Measurements from ENCODE around the gene NINL.

The NINL gene

GRCh38 chr20:25624500-25624939 lies 39.2 kb upstream of the NINL start:
- Histone ChIP-seq H3K4ac (ENCODE audit: low read depth, low read length) (peak overlapping the region; percentile 96), H3K23ac (ENCODE audit: low read length) (peak overlapping the region; percentile 20), H3K27ac (ENCODE audit: low read depth, low read length) (peak overlapping the region; percentile 95), H3K9ac (ENCODE audit: low read length) (peak overlapping the region; percentile 94), H2AK5ac (ENCODE audit: low read length) (peak overlapping the region; percentile 87), H3K27me3 (ENCODE audit: insufficient read depth, low read length, poor library complexity) (no peaks in the 10 kb centered on the region), H2BK5ac (ENCODE audit: low read length) (peak overlapping the region; percentile 64), H3K4me1 (ENCODE audit: control insufficient read depth, low read depth, low read length) (peaks cover 12% of the 10 kb centered on the region), H3K4me3 (ENCODE audit: low read length) (peak overlapping the region; percentile 68), H3K56ac (ENCODE audit: low read length) (peak overlapping the region; percentile 96), H4K5ac (ENCODE audit: low read length) (peak overlapping the region; percentile 59), H3K79me2 (ENCODE audit: control insufficient read depth, insufficient read depth, low read length) (peaks cover 6% of the 10 kb centered on the region), H3K18ac (ENCODE audit: low read length) (peak overlapping the region; percentile 89), H2BK120ac (ENCODE audit: low read depth, low read length) (no peak overlapping the region), H3K79me1 (ENCODE audit: low read length) (peaks cover 12% of the 10 kb centered on the region), H3K4me2 (ENCODE audit: low read length) (peak overlapping the region; percentile 61), H4K8ac (ENCODE audit: low read depth, low read length) (no peak overlapping the region), H2BK15ac (replicated peaks; ENCODE audit: low read depth) (no peak overlapping the region), H3K36me3 (ENCODE audit: control insufficient read depth, insufficient read depth, low read length) (no peaks in the 10 kb centered on the region)
- no CpG with 5 or more reads among the region's 17 CpGs for WGBS (ENCODE audit: extremely low coverage, insufficient coverage, low lambda C conversion rate)
- no peak for DNase-seq

DNA sequence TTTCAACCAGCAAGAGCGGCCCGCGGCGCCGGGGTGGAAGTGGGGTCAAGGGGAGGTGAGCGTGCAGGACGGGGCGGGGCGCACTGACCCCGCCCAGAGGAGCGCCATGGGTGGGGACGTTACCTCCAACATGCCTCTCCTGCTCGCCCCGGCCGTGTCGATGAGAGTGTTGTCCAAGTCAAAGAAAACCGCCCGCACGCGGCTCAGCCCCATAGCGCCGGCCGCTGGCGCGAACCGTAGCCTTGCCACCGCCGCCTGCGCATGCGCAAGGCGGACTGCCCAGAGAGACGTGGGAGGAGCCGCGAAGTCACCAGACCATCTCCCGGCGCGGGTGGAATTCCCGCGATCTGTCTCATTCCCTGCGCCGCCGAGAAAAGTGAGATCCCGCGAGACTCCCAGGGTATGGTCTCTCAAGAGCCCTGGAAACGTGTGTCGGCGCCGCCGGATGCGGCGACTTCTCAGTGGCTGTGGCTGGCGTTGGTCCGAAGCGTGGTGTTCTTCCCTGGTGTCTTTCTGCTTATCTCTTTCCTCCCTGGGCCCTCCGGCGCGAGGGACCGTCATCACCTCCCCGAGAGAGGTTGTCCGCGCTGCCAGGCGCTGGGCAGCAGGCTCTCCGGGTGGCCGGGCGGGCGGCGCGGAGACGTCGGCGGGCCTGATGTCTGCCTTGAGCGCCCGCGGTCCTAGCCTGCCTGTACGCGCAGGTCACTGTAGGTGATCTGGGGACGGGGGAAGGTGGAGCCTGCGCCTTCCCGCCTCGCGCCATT lies 38.6 kb upstream of the NINL start, which contains the start of gene NANP:
Gene NANP (minus strand): TSS at position 279 of the 764 bp plus-strand sequence. CDS start 66 bp downstream, at position 213.
- Histone ChIP-seq H3K4me3 (ENCODE audit: low read length) (peak within 1 kb of the TSS; percentile 68), H3K27me3 (ENCODE audit: insufficient read depth, low read length, poor library complexity) (no peaks in the 10 kb centered on the region), H3K4me2 (ENCODE audit: low read length) (peak within 1 kb of the TSS; percentile 61), H3K23ac (ENCODE audit: low read length) (peak within 1 kb of the TSS; percentile 20), H3K79me2 (ENCODE audit: control insufficient read depth, insufficient read depth, low read length) (peaks cover 6% of the 10 kb centered on the region), H2BK120ac (ENCODE audit: low read depth, low read length) (no peak within 1 kb of the TSS), H2BK15ac (replicated peaks; ENCODE audit: low read depth) (no peak within 1 kb of the TSS), H3K27ac (ENCODE audit: low read depth, low read length) (peak within 1 kb of the TSS; percentile 95), H4K5ac (ENCODE audit: low read length) (peak within 1 kb of the TSS; percentile 59), H4K8ac (ENCODE audit: low read depth, low read length) (no peak within 1 kb of the TSS), H2BK5ac (ENCODE audit: low read length) (peak within 1 kb of the TSS; percentile 64), H3K9ac (ENCODE audit: low read length) (peak within 1 kb of the TSS; percentile 94), H3K56ac (ENCODE audit: low read length) (peak within 1 kb of the TSS; percentile 96), H3K79me1 (ENCODE audit: low read length) (peaks cover 12% of the 10 kb centered on the region), H3K4ac (ENCODE audit: low read depth, low read length) (peak within 1 kb of the TSS; percentile 96), H2AK5ac (ENCODE audit: low read length) (peak within 1 kb of the TSS; percentile 87), H3K36me3 (ENCODE audit: control insufficient read depth, insufficient read depth, low read length) (no peaks in the 10 kb centered on the region), H3K4me1 (ENCODE audit: control insufficient read depth, low read depth, low read length) (peaks cover 12% of the 10 kb centered on the region), H3K18ac (ENCODE audit: low read length) (peak within 1 kb of the TSS; percentile 89)
- peak; percentile 99 for DNase-seq
- no CpG with 5 or more reads among the region's 81 CpGs for WGBS (ENCODE audit: extremely low coverage, insufficient coverage, low lambda C conversion rate)

- Histone ChIP-seq H2BK15ac (replicated peaks; ENCODE audit: low read depth) (no peak overlapping the region), H2AK5ac (ENCODE audit: low read length) (no peak overlapping the region), H3K56ac (ENCODE audit: low read length) (peak overlapping the region; percentile 91), H3K4me1 (ENCODE audit: control insufficient read depth, low read depth, low read length) (peaks cover 12% of the 10 kb centered on the region), H3K79me2 (ENCODE audit: control insufficient read depth, insufficient read depth, low read length) (peaks cover 11% of the 10 kb centered on the region), H3K18ac (ENCODE audit: low read length) (peak overlapping the region; percentile 57), H2BK5ac (ENCODE audit: low read length) (no peak overlapping the region), H4K8ac (ENCODE audit: low read depth, low read length) (no peak overlapping the region), H3K4me2 (ENCODE audit: low read length) (peak overlapping the region; percentile 34), H3K79me1 (ENCODE audit: low read length) (peaks cover 18% of the 10 kb centered on the region), H3K4ac (ENCODE audit: low read depth, low read length) (peak overlapping the region; percentile 81), H4K5ac (ENCODE audit: low read length) (no peak overlapping the region), H3K36me3 (ENCODE audit: control insufficient read depth, insufficient read depth, low read length) (no peaks in the 10 kb centered on the region), H3K27me3 (ENCODE audit: insufficient read depth, low read length, poor library complexity) (no peaks in the 10 kb centered on the region), H3K9ac (ENCODE audit: low read length) (peak overlapping the region; percentile 72), H2BK120ac (ENCODE audit: low read depth, low read length) (no peak overlapping the region), H3K23ac (ENCODE audit: low read length) (peak overlapping the region; percentile 7), H3K4me3 (ENCODE audit: low read length) (peak overlapping the region; percentile 18), H3K27ac (ENCODE audit: low read depth, low read length) (peak overlapping the region; percentile 95)
- no CpG with 5 or more reads among the region's 45 CpGs for WGBS (ENCODE audit: extremely low coverage, insufficient coverage, low lambda C conversion rate)
- DNase-seq, result peak; percentile 29
Observed at GRCh38 chr20:25623225-25623735, 37.9 kb upstream of the NINL start.

DNA sequence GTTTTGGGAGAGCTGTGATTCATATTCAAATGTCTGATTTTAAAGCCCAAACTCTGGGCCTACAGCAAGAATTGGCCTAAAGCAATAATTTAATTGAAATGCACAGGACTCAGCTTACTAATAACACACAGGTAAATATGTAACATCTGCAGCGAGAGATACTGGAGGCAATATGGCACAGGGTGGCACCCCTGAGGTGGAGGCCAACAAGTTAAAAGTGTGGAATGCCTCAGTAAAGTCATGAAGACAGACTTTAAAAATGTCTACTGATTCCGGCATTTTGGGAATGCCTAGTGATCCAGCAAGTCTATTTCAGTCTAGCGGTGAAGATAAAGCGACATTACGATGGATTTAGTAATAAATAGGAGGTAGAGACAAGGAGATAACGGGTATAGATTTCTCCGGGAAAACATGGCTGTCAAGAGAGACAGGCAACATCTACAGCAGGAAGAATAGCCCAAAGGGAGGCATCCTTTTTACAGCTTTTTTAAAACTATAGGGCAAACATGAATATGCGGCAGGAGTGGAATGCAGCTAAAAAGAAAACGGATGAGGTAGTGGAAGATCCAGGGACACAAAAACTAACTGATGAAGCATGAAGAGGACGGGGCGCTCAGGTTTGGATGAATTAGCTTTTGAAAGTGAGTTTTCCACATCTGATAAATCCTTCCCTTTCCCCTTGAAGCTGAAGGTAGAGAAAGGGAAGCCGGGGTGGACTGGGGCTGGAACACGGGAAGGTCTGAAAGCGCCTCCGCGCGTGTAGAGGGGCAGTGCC lies 37.3 kb upstream of the NINL start:
- peak overlapping the region; percentile 91 for H3K56ac ChIP-seq (ENCODE audit: low read length)
- no peak overlapping the region for H4K8ac ChIP-seq (ENCODE audit: low read depth, low read length)
- H3K36me3 ChIP-seq (ENCODE audit: control insufficient read depth, insufficient read depth, low read length), result no peaks in the 10 kb centered on the region
- H4K5ac ChIP-seq (ENCODE audit: low read length), result no peak overlapping the region
- peaks cover 12% of the 10 kb centered on the region for H3K4me1 ChIP-seq (ENCODE audit: control insufficient read depth, low read depth, low read length)
- no peaks in the 10 kb centered on the region for H3K27me3 ChIP-seq (ENCODE audit: insufficient read depth, low read length, poor library complexity)
- no peak overlapping the region for H2AK5ac ChIP-seq (ENCODE audit: low read length)
- no peak for DNase-seq
- H2BK5ac ChIP-seq (ENCODE audit: low read length), result no peak overlapping the region
- peak overlapping the region; percentile 18 for H3K4me3 ChIP-seq (ENCODE audit: low read length)
- peak overlapping the region; percentile 72 for H3K9ac ChIP-seq (ENCODE audit: low read length)
- H3K4me2 ChIP-seq (ENCODE audit: low read length), result peak overlapping the region; percentile 34
- no peak overlapping the region for H2BK120ac ChIP-seq (ENCODE audit: low read depth, low read length)
- H3K4ac ChIP-seq (ENCODE audit: low read depth, low read length), result peak overlapping the region; percentile 81
- H3K23ac ChIP-seq (ENCODE audit: low read length), result peak overlapping the region; percentile 7
- peak overlapping the region; percentile 57 for H3K18ac ChIP-seq (ENCODE audit: low read length)
- no CpG with 5 or more reads among the region's 17 CpGs for WGBS (ENCODE audit: extremely low coverage, insufficient coverage, low lambda C conversion rate)
- no peak overlapping the region for H3K27ac ChIP-seq (ENCODE audit: low read depth, low read length)
- H3K79me2 ChIP-seq (ENCODE audit: control insufficient read depth, insufficient read depth, low read length), result peaks cover 13% of the 10 kb centered on the region
- H2BK15ac ChIP-seq (replicated peaks; ENCODE audit: low read depth), result no peak overlapping the region
- H3K79me1 ChIP-seq (ENCODE audit: low read length), result peaks cover 20% of the 10 kb centered on the region

DNA sequence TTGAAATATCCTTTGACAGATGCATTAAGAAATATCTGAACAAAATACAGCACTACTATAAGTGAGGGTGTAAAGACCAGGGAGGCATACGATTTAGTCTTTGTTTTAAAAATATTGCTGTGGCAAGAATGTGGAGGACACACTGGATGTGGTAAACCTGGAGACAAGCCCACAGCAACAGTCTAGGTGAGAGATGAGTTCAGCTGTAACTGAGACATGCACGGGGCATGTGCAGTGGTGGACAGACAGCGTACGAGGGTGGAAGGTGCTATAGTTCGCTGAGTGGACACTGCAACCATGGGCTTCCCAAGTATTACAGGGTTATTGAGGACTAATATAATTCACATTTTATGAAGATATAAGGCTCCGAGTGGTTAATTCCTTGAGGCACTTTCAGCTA lies 36.7 kb upstream of the NINL start:
- H3K56ac ChIP-seq (ENCODE audit: low read length), result peak overlapping the region; percentile 62
- H3K18ac ChIP-seq (ENCODE audit: low read length), result no peak overlapping the region
- peaks cover 13% of the 10 kb centered on the region for H3K79me2 ChIP-seq (ENCODE audit: control insufficient read depth, insufficient read depth, low read length)
- H2BK120ac ChIP-seq (ENCODE audit: low read depth, low read length), result no peak overlapping the region
- H2BK15ac ChIP-seq (replicated peaks; ENCODE audit: low read depth), result no peak overlapping the region
- H3K23ac ChIP-seq (ENCODE audit: low read length), result peak overlapping the region; percentile 7
- H2AK5ac ChIP-seq (ENCODE audit: low read length), result no peak overlapping the region
- H3K79me1 ChIP-seq (ENCODE audit: low read length), result peaks cover 20% of the 10 kb centered on the region
- no peaks in the 10 kb centered on the region for H3K36me3 ChIP-seq (ENCODE audit: control insufficient read depth, insufficient read depth, low read length)
- peaks cover 12% of the 10 kb centered on the region for H3K4me1 ChIP-seq (ENCODE audit: control insufficient read depth, low read depth, low read length)
- DNase-seq, result no peak
- no peak overlapping the region for H3K4ac ChIP-seq (ENCODE audit: low read depth, low read length)
- no peak overlapping the region for H4K8ac ChIP-seq (ENCODE audit: low read depth, low read length)
- peak overlapping the region; percentile 43 for H3K9ac ChIP-seq (ENCODE audit: low read length)
- no peaks in the 10 kb centered on the region for H3K27me3 ChIP-seq (ENCODE audit: insufficient read depth, low read length, poor library complexity)
- no CpG with 5 or more reads among the region's 6 CpGs for WGBS (ENCODE audit: extremely low coverage, insufficient coverage, low lambda C conversion rate)
- no peak overlapping the region for H3K4me3 ChIP-seq (ENCODE audit: low read length)
- H2BK5ac ChIP-seq (ENCODE audit: low read length), result no peak overlapping the region
- H4K5ac ChIP-seq (ENCODE audit: low read length), result no peak overlapping the region
- no peak overlapping the region for H3K27ac ChIP-seq (ENCODE audit: low read depth, low read length)
- H3K4me2 ChIP-seq (ENCODE audit: low read length), result peak overlapping the region; percentile 29

Measured in mesendoderm (in vitro differentiated cells).